IMR-90 (cell line): Measurements from ENCODE around the gene NADSYN1. TPM values are rescaled to one million over a fixed set of nuclear protein-coding genes. Genes with fewer than 3 reads are reported as not detected.

Experiments
- ATAC-seq: fragments of 200-7000 bp; cut with Tn5 transposase; 2 replicates; pipeline ENCODE4 v1.9.1; 2020; ENCODE audit warnings: low read depth, mild to moderate bottlenecking, moderate library complexity
- BruUV-seq: library from RNA; stranded (reverse); fragments of 400-500 nt; replicated peaks from 2 replicates; lab custom pipeline; 2021; lab: Mats Ljungman, UMichigan
- CTCF ChIA-PET: fragments of 300-600 bp; formaldehyde crosslinking; extraction: SDS; loops from one replicate; lab custom pipeline; 2021; ENCODE audit warnings: antibody characterized with exemption; lab: Yijun Ruan, JAX
- POLR2A ChIA-PET: fragments of 300-600 bp; sonication (Branson Sonifier 250); formaldehyde crosslinking; loops from one replicate; lab custom pipeline; 2022; ENCODE audit warnings: antibody characterized with exemption; ENCODE audit not compliant: unreplicated experiment; lab: Charles Lee
- DNase-seq: peaks from one replicate; pipeline ENCODE4 v3.0.0; 2013
- H2AFZ ChIP-seq: replicated peaks from 2 replicates; pipeline ENCODE3; 2013; ENCODE audit warnings: low read length, mild to moderate bottlenecking; ENCODE audit not compliant: poor library complexity
- H2AK5ac ChIP-seq: 2 replicates; pipeline ENCODE4 v1.6.1; 2013; ENCODE audit warnings: low read depth, low read length, inconsistent platforms
- H2AK9ac ChIP-seq: replicated peaks from 2 replicates; pipeline ENCODE3; 2013; ENCODE audit warnings: mild to moderate bottlenecking, low read depth, low read length, moderate library complexity; ENCODE audit not compliant: poor library complexity
- H2BK120ac ChIP-seq: 2 replicates; pipeline ENCODE4 v1.6.1; 2013; ENCODE audit warnings: low read depth, low read length, inconsistent platforms
- H2BK15ac ChIP-seq: 3 replicates; pipeline ENCODE4 v1.6.1; 2013; ENCODE audit warnings: low read depth, low read length, inconsistent platforms
- H2BK20ac ChIP-seq: 2 replicates; pipeline ENCODE4 v1.6.1; 2013; ENCODE audit warnings: low read depth, mild to moderate bottlenecking, inconsistent platforms, low read length, moderate library complexity
- H2BK5ac ChIP-seq: 2 replicates; pipeline ENCODE4 v1.6.1; 2013; ENCODE audit warnings: mild to moderate bottlenecking, low read depth, low read length, inconsistent platforms; ENCODE audit not compliant: poor library complexity, severe bottlenecking
- H3K14ac ChIP-seq: replicated peaks from 2 replicates; pipeline ENCODE4 v1.6.1; 2013; ENCODE audit warnings: low read depth, low read length, inconsistent platforms
- H3K18ac ChIP-seq: 2 replicates; pipeline ENCODE4 v1.6.1; 2013; ENCODE audit warnings: low read depth, low read length, control low read depth
- H3K23ac ChIP-seq: 2 replicates; pipeline ENCODE4 v1.6.1; 2013; ENCODE audit warnings: low read depth, low read length, inconsistent platforms
- H3K27ac ChIP-seq: 2 replicates; pipeline ENCODE4 v1.5.1; 2013; ENCODE audit warnings: mild to moderate bottlenecking, control low read depth, low read length; ENCODE audit not compliant: insufficient read depth
- H3K27me3 ChIP-seq: 2 replicates; pipeline ENCODE4 v1.6.1; 2013; ENCODE audit warnings: low read length; ENCODE audit not compliant: control insufficient read depth, insufficient read depth
- H3K36me3 ChIP-seq: 2 replicates; pipeline ENCODE4 v1.6.1; 2013; ENCODE audit warnings: low read length, mixed read lengths; ENCODE audit not compliant: control insufficient read depth, insufficient read depth
- H3K4ac ChIP-seq: 2 replicates; pipeline ENCODE4 v1.6.1; 2013; ENCODE audit warnings: low read depth, low read length, inconsistent platforms
- H3K4me1 ChIP-seq: 2 replicates; pipeline ENCODE4 v1.6.1; 2013; ENCODE audit warnings: low read length, mixed read lengths; ENCODE audit not compliant: control insufficient read depth, insufficient read depth
- H3K4me2 ChIP-seq: 2 replicates; pipeline ENCODE4 v1.6.1; 2013; ENCODE audit warnings: low read depth, mild to moderate bottlenecking, control low read depth, low read length, moderate library complexity
- H3K4me3 ChIP-seq: 2 replicates; pipeline ENCODE4 v1.5.1; 2013; ENCODE audit warnings: low read depth, mild to moderate bottlenecking, control low read depth, low read length, moderate library complexity; ENCODE audit not compliant: insufficient read depth
- H3K56ac ChIP-seq: 2 replicates; pipeline ENCODE4 v1.6.1; 2013; ENCODE audit warnings: low read length, inconsistent platforms; ENCODE audit not compliant: insufficient read depth; ENCODE audit errors: extremely low read depth
- H3K79me1 ChIP-seq, 2 experiments: 2 replicates each; pipeline ENCODE4 v1.6.1; 2013; ENCODE audit warnings: low read length in 2 of 2, inconsistent platforms in 1 of 2, low read depth in 1 of 2
- H3K9ac ChIP-seq: 2 replicates; pipeline ENCODE4 v1.6.1; 2013; ENCODE audit warnings: low read depth, low read length, control low read depth
- H3K9me1 ChIP-seq: 2 replicates; pipeline ENCODE4 v1.6.1; 2013; ENCODE audit warnings: low read length, inconsistent platforms; ENCODE audit not compliant: insufficient read depth
- H3K9me3 ChIP-seq: 2 replicates; pipeline ENCODE4 v1.6.1; 2013; ENCODE audit warnings: low read length; ENCODE audit not compliant: control insufficient read depth, insufficient read depth
- H4K20me1 ChIP-seq: 2 replicates; pipeline ENCODE4 v1.6.1; 2013; ENCODE audit warnings: low read length, inconsistent platforms; ENCODE audit not compliant: insufficient read depth
- H4K5ac ChIP-seq: 2 replicates; pipeline ENCODE4 v1.6.1; 2013; ENCODE audit warnings: mild to moderate bottlenecking, low read depth, low read length, control low read depth
- H4K8ac ChIP-seq, 2 experiments: 2 replicates each; pipeline ENCODE4 v1.6.1; 2013; ENCODE audit warnings: low read depth in 2 of 2, low read length in 2 of 2, control low read depth in 1 of 2, inconsistent platforms in 1 of 2
- H4K91ac ChIP-seq: 2 replicates; pipeline ENCODE4 v1.6.1; 2013; ENCODE audit warnings: low read depth, low read length, inconsistent platforms; ENCODE audit not compliant: insufficient read depth
- MXI1 ChIP-seq: IDR thresholded peaks from 2 replicates; pipeline ENCODE4 v1.6.1; 2012; ENCODE audit warnings: low read depth, mild to moderate bottlenecking, low read length, moderate library complexity, borderline replicate concordance
- NFE2L2 ChIP-seq: fragments of 150-350 bp; IDR thresholded peaks from 2 replicates; pipeline ENCODE4 v1.6.1; 2016; ENCODE audit warnings: low read depth, mild to moderate bottlenecking, low read length
- RCOR1 ChIP-seq: IDR thresholded peaks from 2 replicates; pipeline ENCODE4 v1.6.1; 2012; ENCODE audit warnings: mild to moderate bottlenecking, low read length, improper control_type of control experiment; ENCODE audit not compliant: insufficient replicate concordance
- WGBS, 2 experiments: methylation state at CpG; one replicate each; pipeline versions ENCODE4 v1.1.5 to v1.1.7; 2013; ENCODE audit warnings: missing lambda C conversion rate in 2 of 2; ENCODE audit not compliant: insufficient read length in 1 of 2; ENCODE audit errors: extremely low coverage in 2 of 2; 5-methylcytosine and 5-hydroxymethylcytosine counted together
- dilution Hi-C: fragments of 300-500 bp; cut with HindIII; formaldehyde crosslinking; loops from one replicate; pipeline ENCODE4 v1.14.3; 2018; ENCODE audit warnings: low sequenced_read_pairs; ENCODE audit not compliant: unreplicated experiment
- in situ Hi-C: fragments of 300-500 bp; cut with MboI; formaldehyde crosslinking; loops from 3 replicates; pipeline ENCODE4 v1.14.3; 2019; ENCODE audit warnings: low sequenced_read_pairs, inconsistent platforms, mixed read lengths
- intact Hi-C: fragments of 100-400 bp; cut with micrococcal nuclease; formaldehyde crosslinking; loops from 2 replicates; pipeline ENCODE4 v1.10.0; 2022
- polyA plus RNA-seq, 3 experiments: library from polyadenylated mRNA; depleted of rRNA; stranded (reverse); fragments of >200 nt; gene quantifications; 2 replicates each; pipeline ENCODE4 v1.2.3, GENCODE V29; 2012; ENCODE audit warnings: low replicate concordance in 1 of 3
- total RNA-seq: library from RNA; depleted of rRNA; stranded (reverse); fragments of >200 nt; gene quantifications from 2 replicates; pipeline ENCODE4 v1.2.3, GENCODE V29; 2012

Gene NADSYN1
- total and polyA plus RNA-seq, 2 of the 4 experiments (the other 2 are of a cell fraction), result 69.5 to 70.4 TPM

GRCh38 chr11:71474771-71475483 is 21.9 kb downstream of the NADSYN1 start:
- in situ Hi-C loops (no loop called here), dilution Hi-C loops (no loop called here), intact Hi-C loops (no loop called here)
- no peak overlapping the region for H3K18ac ChIP-seq
- ChIA-PET POLR2A (no interaction called here), CTCF (no interaction called here)
- H3K36me3 ChIP-seq, result peaks cover 77% of the 10 kb centered on the region
- H3K27ac ChIP-seq, result no peak overlapping the region
- no peak overlapping the region for H4K5ac ChIP-seq
- H2AFZ ChIP-seq, result no peak overlapping the region
- no peak overlapping the region for H2BK120ac ChIP-seq
- H3K27me3 ChIP-seq, result no peaks in the 10 kb centered on the region
- DNase-seq (no peak), ATAC-seq (no peak)
- no peaks in the 10 kb centered on the region for H3K4me1 ChIP-seq
- no peak overlapping the region for H3K14ac ChIP-seq
- H3K9me3 ChIP-seq, result no peaks in the 10 kb centered on the region
- no peak overlapping the region for H3K4me2 ChIP-seq
- no peaks in the 10 kb centered on the region for H4K20me1 ChIP-seq
- H2BK20ac ChIP-seq, result no peak overlapping the region
- no peaks in the 10 kb centered on the region for H3K79me1 ChIP-seq
- H2BK5ac ChIP-seq, result no peak overlapping the region
- H3K4me3 ChIP-seq, result no peak overlapping the region
- no peak overlapping the region for H3K4ac ChIP-seq
- H3K56ac ChIP-seq, result no peak overlapping the region
- H4K91ac ChIP-seq, result no peak overlapping the region
- H3K9ac ChIP-seq, result no peak overlapping the region
- no peak overlapping the region for H2AK9ac ChIP-seq
- no peak overlapping the region for H4K8ac ChIP-seq
- no TSS peak for BruUV-seq
- 94% methylated on average over 14 of the region's 26 CpGs; no CpG with 5 or more reads in 1 of the 2 experiments for WGBS, 2 experiments
- TF ChIP-seq MXI1, result no peak
- TF ChIP-seq NFE2L2, result no peak
- TF ChIP-seq RCOR1, result no peak
- no peak overlapping the region for H3K23ac ChIP-seq
- no peak overlapping the region for H2BK15ac ChIP-seq
- H3K9me1 ChIP-seq, result peaks cover 7% of the 10 kb centered on the region; the same call in 1 of the 2 replicates
- H2AK5ac ChIP-seq, result no peak overlapping the region
